Measurements from ENCODE around the gene HLA-A.

- TF ChIP-seq POLR2A (IDR thresholded peaks at IDR 0.05; ENCODE audit: low read length) = no peak
- TF ChIP-seq GATA1 (IDR thresholded peaks at IDR 0.05; ENCODE audit: low read depth, low read length) = no peak
Measured at GRCh38 chr6:29964518-29964886, 22.2 kb downstream of the HLA-A start.
